ENCODE data around the gene HOXC5. TPM values are rescaled to one million over a fixed set of nuclear protein-coding genes. Genes with fewer than 3 reads are reported as not detected.
"Not testable (repeated sequence)": the region's sequence is repeated elsewhere in the genome, so short reads cannot be mapped to it uniquely, and the experiment has no call there.

HOXC5 gene
- total and polyA plus RNA-seq, 2 donors (not counting 1 experiment from before 2014, with no cell fraction given) = not detected

DNA sequence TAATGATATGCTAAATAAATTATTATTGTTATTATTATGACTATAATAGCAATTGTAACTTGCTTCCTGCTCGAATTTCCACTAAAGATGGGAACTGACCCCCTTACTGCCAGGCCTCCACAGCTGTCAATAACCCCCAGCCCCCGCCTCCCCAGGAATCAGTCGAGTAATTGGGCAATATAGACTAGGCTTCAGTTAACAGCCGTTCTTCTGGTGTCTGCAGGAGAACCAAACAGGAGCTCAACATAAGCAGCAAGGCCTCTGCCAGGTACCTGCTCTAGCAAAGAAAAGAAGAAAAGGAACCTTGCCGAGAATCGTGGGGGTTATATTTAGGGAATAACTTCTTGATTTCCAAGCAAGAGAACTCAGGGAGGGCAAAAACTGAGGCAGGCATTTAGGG is 42.6 kb downstream of the HOXC5 start:
- ChIA-PET POLR2A (interaction anchor here (0.7 kb wide), 1 partner anchor 10 kb away, joined by 4 read pairs; no protein-coding TSS in a partner anchor), CTCF (no interaction called here)
- Histone ChIP-seq H3K4me1 (ENCODE audit: control insufficient read depth in 2 of 2, insufficient read depth in 2 of 2, low read length in 2 of 2) (peaks cover 0 to 1% of the 10 kb centered on the region in 2 donors), H3K9me3 (ENCODE audit: control extremely low read depth in 1 of 3, control insufficient read depth in 2 of 3, insufficient read depth in 1 of 3, low read length in 2 of 3) (no peaks in the 10 kb centered on the region), H3K36me3 (replicated peaks in 1 of 2; ENCODE audit: control extremely low read depth in 1 of 2, control insufficient read depth in 1 of 2, extremely low read depth in 1 of 2, insufficient read depth in 2 of 2, low read length in 1 of 2) (no peaks in the 10 kb centered on the region), H3K4me3 (ENCODE audit: control extremely low read depth in 1 of 5, extremely low read depth in 1 of 5, insufficient read depth in 1 of 5, low read depth in 2 of 5, low read length in 4 of 5) (no peak overlapping the region), H3K27ac (ENCODE audit: low read length in 2 of 2) (no peak overlapping the region), H3K9ac (ENCODE audit: low read length) (no peak overlapping the region), H2AFZ (ENCODE audit: insufficient read depth, low read depth, low read length, poor library complexity, severe bottlenecking) (no peak overlapping the region), H4K20me1 (ENCODE audit: control insufficient read depth, insufficient read depth, low read length, poor library complexity, severe bottlenecking) (no peaks in the 10 kb centered on the region), H3K79me2 (ENCODE audit: control insufficient read depth, insufficient read depth, low read length) (no peaks in the 10 kb centered on the region), H3K4me2 (replicated peaks; ENCODE audit: low read depth, low read length, poor library complexity, severe bottlenecking) (no peak overlapping the region), H3K27me3 (replicated peaks in 1 of 4; ENCODE audit: control extremely low read depth in 1 of 4, control insufficient read depth in 3 of 4, insufficient read depth in 4 of 4, low read length in 3 of 4) (peaks cover 0 to 22% (median 15%) of the 10 kb centered on the region in 4 experiments)
- intact Hi-C loops (cut with micrococcal nuclease) = no loop called here
- WGBS (ENCODE audit: insufficient coverage) = 83% methylated on average over 5 of the region's 6 CpGs
- ATAC-seq (ENCODE audit: low read depth) (no peak), DNase-seq (no peak)
- Mint-ChIP-seq H3K27me3 (peaks cover 29% of the 10 kb centered on the region), H3K4me1 (peaks cover 1% of the 10 kb centered on the region), H3K27ac (no peak overlapping the region), H3K4me3 (no peak overlapping the region), H3K9me3 (ENCODE audit: insufficient read depth) (no peaks in the 10 kb centered on the region)
- no peak for TF ChIP-seq EZH2 (IDR thresholded peaks at IDR 0.05; ENCODE audit: borderline replicate concordance, insufficient read depth, low read depth, low read length, poor library complexity, severe bottlenecking)
- TF ChIP-seq, protein P1, sequence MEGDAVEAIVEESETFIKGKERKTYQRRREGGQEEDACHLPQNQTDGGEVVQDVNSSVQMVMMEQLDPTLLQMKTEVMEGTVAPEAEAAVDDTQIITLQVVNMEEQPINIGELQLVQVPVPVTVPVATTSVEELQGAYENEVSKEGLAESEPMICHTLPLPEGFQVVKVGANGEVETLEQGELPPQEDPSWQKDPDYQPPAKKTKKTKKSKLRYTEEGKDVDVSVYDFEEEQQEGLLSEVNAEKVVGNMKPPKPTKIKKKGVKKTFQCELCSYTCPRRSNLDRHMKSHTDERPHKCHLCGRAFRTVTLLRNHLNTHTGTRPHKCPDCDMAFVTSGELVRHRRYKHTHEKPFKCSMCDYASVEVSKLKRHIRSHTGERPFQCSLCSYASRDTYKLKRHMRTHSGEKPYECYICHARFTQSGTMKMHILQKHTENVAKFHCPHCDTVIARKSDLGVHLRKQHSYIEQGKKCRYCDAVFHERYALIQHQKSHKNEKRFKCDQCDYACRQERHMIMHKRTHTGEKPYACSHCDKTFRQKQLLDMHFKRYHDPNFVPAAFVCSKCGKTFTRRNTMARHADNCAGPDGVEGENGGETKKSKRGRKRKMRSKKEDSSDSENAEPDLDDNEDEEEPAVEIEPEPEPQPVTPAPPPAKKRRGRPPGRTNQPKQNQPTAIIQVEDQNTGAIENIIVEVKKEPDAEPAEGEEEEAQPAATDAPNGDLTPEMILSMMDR (IDR thresholded peaks at IDR 0.05) = no peak

DNA sequence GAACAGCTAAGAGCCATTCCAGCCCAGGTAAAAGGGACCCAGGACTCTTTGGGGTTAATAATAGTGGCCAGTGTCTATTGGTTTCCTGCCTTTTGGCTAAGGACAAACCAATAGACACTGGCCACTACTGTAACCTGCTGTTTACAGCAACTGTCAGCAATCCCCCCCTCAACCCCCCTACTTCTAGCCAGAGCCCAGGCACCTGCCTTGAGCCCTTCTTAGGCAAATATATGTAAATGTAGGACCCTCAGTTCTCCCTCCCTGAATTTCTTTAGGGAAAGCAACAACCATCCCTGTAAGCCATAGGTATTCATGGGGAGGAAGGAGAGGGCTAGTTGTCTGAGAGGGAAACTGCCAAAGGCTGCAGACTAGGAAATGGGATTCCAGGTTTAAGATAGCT is 43.1 kb downstream of the HOXC5 start:
- ChIA-PET POLR2A (no interaction called here), CTCF (no interaction called here)
- Histone ChIP-seq H3K4me3 (ENCODE audit: control extremely low read depth in 1 of 5, extremely low read depth in 1 of 5, insufficient read depth in 1 of 5, low read depth in 2 of 5, low read length in 4 of 5) (no peak overlapping the region), H3K9me3 (ENCODE audit: control extremely low read depth in 1 of 3, control insufficient read depth in 2 of 3, insufficient read depth in 1 of 3, low read length in 2 of 3) (no peaks in the 10 kb centered on the region), H3K4me1 (ENCODE audit: control insufficient read depth in 2 of 2, insufficient read depth in 2 of 2, low read length in 2 of 2) (peaks cover 0 to 7% of the 10 kb centered on the region in 2 donors), H3K27ac (ENCODE audit: low read length in 2 of 2) (no peak overlapping the region), H3K9ac (ENCODE audit: low read length) (no peak overlapping the region), H3K27me3 (replicated peaks in 1 of 4; ENCODE audit: control extremely low read depth in 1 of 4, control insufficient read depth in 3 of 4, insufficient read depth in 4 of 4, low read length in 3 of 4) (peaks cover 0 to 18% (median 10%) of the 10 kb centered on the region in 4 experiments), H2AFZ (ENCODE audit: insufficient read depth, low read depth, low read length, poor library complexity, severe bottlenecking) (no peak overlapping the region), H4K20me1 (ENCODE audit: control insufficient read depth, insufficient read depth, low read length, poor library complexity, severe bottlenecking) (no peaks in the 10 kb centered on the region), H3K36me3 (replicated peaks in 1 of 2; ENCODE audit: control extremely low read depth in 1 of 2, control insufficient read depth in 1 of 2, extremely low read depth in 1 of 2, insufficient read depth in 2 of 2, low read length in 1 of 2) (no peaks in the 10 kb centered on the region), H3K79me2 (ENCODE audit: control insufficient read depth, insufficient read depth, low read length) (no peaks in the 10 kb centered on the region), H3K4me2 (replicated peaks; ENCODE audit: low read depth, low read length, poor library complexity, severe bottlenecking) (no peak overlapping the region)
- Mint-ChIP-seq H3K27ac (no peak overlapping the region), H3K27me3 (peaks cover 25% of the 10 kb centered on the region), H3K4me1 (peaks cover 6% of the 10 kb centered on the region), H3K4me3 (no peak overlapping the region), H3K9me3 (ENCODE audit: insufficient read depth) (no peaks in the 10 kb centered on the region)
- TF ChIP-seq, protein P1 (IDR thresholded peaks at IDR 0.05) = no peak
- TF ChIP-seq EZH2 (IDR thresholded peaks at IDR 0.05; ENCODE audit: borderline replicate concordance, insufficient read depth, low read depth, low read length, poor library complexity, severe bottlenecking) = no peak
- no peak for ATAC-seq (ENCODE audit: low read depth)
- intact Hi-C loops (cut with micrococcal nuclease) = no loop called here
- no peak for DNase-seq

DNA sequence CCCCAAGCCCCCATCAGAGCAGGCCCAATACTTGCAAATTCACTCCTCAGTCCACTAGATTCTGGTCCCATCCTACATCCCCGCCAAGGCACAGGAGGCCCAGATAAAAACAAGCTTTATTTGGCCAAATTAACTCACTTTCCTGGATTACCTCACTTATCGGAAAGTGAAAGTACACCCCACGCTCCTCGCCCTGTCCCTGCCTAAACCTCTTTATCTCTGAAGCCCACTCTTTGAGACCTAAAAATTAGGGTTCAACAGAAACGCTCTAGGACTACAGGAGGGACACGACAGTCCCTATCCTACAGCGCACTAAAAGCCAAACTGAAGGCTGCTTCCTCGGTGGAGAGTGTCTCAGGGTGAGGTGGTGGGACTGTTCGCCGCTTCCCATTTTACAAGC is 45.0 kb downstream of the HOXC5 start:
- H3K4me3 Mint-ChIP-seq; H2AFZ ChIP-seq (ENCODE audit: insufficient read depth, low read depth, low read length, poor library complexity, severe bottlenecking); H3K27ac Mint-ChIP-seq; DNase-seq; H3K4me3 ChIP-seq (ENCODE audit: control extremely low read depth in 1 of 5, extremely low read depth in 1 of 5, insufficient read depth in 1 of 5, low read depth in 2 of 5, low read length in 4 of 5); ATAC-seq (ENCODE audit: low read depth); POLR2A ChIA-PET; H3K4me2 ChIP-seq (replicated peaks; ENCODE audit: low read depth, low read length, poor library complexity, severe bottlenecking); H3K79me2 ChIP-seq (ENCODE audit: control insufficient read depth, insufficient read depth, low read length); H3K9ac ChIP-seq (ENCODE audit: low read length); H3K27me3 ChIP-seq (replicated peaks in 1 of 4; ENCODE audit: control extremely low read depth in 1 of 4, control insufficient read depth in 3 of 4, insufficient read depth in 4 of 4, low read length in 3 of 4); H3K9me3 Mint-ChIP-seq (ENCODE audit: insufficient read depth); intact Hi-C loops (cut with micrococcal nuclease); H3K9me3 ChIP-seq (ENCODE audit: control extremely low read depth in 1 of 3, control insufficient read depth in 2 of 3, insufficient read depth in 1 of 3, low read length in 2 of 3); H4K20me1 ChIP-seq (ENCODE audit: control insufficient read depth, insufficient read depth, low read length, poor library complexity, severe bottlenecking); H3K27ac ChIP-seq (ENCODE audit: low read length in 2 of 2); H3K36me3 ChIP-seq (replicated peaks in 1 of 2; ENCODE audit: control extremely low read depth in 1 of 2, control insufficient read depth in 1 of 2, extremely low read depth in 1 of 2, insufficient read depth in 2 of 2, low read length in 1 of 2): not testable (repeated sequence)
- CTCF ChIA-PET = interaction anchor here (0.6 kb wide), 2 partner anchors 116 to 129 kb away, joined by 3 read pairs; no protein-coding TSS in a partner anchor
- 95% methylated on average over 8 of the region's 10 CpGs for WGBS (ENCODE audit: insufficient coverage)
- Mint-ChIP-seq H3K27me3 (peaks cover 11% of the 10 kb centered on the region), H3K4me1 (peaks cover 17% of the 10 kb centered on the region)
- peaks cover 0 to 12% of the 10 kb centered on the region in 2 donors for H3K4me1 ChIP-seq (ENCODE audit: control insufficient read depth in 2 of 2, insufficient read depth in 2 of 2, low read length in 2 of 2)
